SKM-1 treated with dmso at 0.1 percent for 144 hours (cell line): ENCODE results near the gene KCTD1.

Experiments used
- DNase-seq: peaks from one replicate; lab custom pipeline; 2025; ENCODE audit not compliant: unreplicated experiment; lab: John Stamatoyannopoulos, UW

The KCTD1 gene

DNA sequence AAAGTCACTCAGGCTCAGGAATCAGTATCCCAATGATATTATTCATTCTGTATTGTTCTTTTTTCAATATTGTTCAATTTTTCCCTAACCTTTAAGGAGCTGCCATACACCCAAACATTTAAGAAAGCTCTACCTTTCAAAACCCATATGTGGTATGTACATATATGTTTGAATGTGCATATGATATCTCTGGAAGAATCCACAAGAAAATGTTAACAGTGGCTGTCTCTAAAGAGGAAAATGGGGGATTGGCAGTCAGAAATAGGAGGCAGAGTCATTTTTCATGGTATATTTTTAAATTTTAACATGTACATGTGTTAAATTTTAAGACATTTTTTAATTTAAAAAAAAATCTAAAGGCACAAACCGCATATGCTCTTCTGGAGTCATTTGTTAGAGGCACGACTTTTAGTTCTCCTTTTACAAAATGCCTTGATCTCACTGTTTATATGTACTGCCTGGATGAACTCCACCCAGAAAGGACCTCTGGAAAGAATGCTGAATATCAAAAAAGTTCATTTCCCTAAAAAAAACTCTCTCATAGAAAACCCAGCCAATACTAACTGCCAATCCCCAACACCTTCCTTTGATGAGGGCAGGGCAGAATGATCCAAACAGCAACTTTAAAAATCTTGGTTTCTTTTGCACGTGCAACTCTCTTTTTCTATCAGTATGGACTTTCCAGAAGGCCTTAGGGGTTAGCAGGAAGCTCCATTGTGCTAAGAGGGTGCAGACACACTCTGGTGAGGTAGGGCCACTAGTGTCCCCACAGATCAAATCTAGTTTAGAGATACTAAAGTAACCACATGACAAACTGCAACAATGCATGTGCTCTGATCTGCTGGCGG lies 23.6 kb downstream of the KCTD1 start:
- no peak for DNase-seq

DNA sequence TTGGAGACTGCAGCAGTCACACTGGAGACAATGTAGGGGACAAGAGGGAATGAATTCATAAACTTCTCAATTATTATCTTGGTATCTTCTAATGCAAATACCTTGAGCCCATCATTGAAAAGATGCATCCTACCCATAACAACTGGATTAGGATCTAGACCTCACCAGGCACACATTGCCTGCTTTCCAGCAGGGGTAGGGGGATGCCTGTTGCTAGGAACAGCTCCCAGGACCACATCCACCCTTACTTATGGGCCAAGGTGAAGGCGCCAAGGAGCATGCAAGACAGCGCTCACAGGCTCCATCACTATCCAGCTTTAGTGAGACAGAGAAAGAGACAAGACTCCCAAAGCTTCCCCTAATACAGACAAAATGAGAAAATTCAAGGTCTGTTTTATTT lies 24.4 kb downstream of the KCTD1 start:
- DNase-seq, result no peak

DNA sequence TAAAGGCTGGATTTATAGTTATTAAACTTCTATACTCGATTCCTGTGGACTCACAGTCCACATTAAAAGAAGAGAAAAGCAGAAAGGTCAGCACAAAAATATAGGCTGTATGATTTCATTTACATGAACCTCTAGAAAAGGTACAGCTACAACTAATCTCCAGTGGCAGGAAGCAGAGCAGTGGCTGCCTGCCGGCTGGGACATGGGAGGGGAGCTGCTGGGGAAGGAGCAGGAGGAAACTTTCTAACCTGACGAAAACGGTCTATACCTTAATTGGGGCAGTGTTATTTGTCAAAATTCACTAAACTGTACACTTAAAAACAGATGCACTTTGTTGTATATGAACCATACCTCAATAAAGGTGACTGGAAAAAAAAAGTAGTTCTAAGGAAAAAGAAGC lies 26.7 kb downstream of the KCTD1 start:
- DNase-seq, result no peak

DNA sequence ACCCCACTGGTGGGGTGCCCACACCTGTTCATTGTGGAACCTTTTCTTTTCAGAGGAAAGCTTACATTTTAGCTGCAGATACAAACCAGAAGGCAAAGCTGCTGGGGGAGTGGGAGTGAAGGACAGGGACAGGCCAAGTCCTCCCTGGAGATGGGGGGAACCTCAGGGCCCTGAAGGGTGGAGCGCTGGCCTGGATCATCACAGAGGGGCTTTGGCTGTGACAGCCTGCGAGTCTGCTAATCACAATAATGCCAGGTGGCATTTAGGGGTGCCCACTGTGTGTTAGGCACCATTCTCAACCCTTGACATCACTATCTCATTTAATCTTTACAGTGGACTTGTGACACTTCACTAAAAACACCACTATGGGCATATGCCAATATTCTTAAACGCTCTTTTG lies 27.4 kb downstream of the KCTD1 start:
- DNase-seq, result no peak

DNA sequence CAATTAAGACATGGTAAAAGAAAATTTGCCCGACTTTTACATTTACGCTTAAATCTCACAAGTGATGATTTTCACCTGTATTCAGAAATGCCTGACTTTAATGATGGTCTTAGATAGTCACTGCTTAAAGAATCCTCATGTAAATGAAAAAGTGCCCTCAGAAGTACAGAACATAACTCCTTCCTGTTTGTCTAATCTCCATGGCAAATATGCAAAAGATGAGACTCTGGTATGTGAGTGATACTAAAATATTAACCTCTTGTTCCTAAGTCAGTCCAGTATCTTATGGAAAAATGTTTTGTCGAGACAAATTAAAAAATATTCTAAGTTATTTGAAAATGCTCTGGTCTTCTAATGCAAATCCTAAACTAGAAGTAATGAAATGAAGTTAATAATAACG lies 29.2 kb downstream of the KCTD1 start:
- DNase-seq, result no peak

DNA sequence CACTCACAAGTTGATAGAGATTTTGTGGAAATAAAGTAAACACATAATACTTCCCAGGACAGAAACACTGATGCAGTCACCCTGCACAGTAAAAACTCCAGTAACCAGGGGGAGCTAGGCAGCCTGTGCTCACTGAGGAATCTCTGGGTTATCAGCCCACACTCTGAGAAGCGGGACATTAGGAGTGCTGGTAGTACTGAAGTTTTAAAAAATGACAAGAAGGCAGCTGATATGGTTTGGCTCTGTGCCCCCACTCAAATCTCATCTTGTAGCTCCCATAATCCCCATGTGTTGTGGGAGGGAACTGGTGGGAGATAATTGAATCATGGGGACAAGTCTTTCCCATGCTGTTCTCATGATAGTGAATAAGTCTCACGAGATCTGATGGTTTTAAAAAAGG lies 31.4 kb downstream of the KCTD1 start:
- no peak for DNase-seq

DNA sequence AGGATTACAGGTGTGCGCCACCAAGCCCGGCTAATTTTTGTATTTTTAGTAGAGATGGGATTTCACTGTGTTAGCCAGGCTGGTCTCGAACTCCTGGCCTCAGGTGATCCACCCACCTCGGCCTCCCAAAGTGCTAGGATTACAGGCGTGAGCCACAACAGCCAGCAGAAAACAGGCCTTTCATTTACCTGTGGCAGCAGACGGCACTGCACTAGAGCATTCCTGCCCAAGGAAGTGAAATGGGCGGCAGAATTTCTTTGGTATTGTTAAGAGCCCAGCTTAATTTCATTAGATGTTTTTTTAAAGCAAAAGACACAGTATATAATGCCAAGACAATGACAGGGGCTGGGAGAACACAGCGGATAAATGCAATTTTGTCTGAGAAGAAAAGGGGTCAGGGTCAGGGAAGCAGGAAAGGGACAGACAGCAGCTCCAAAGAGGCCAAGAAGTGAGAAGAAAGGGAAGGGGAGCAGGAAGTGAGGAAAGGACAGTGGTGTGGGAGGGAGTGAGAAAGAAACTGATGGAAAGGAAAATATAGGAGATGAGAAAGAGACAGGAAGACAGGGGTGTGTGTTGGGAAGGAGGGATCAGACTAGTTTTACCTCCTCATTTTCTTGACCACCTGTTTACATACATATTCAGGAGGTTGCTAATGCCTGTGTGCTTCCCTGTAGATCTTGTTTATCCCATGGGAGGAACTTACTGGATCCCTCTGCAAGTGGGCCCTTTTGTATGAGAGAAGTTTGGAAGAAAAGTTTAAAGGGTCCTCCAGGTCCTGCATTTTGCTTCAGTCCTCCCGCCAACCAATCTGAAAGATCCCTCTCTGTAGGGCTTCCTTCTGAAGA lies 32.5 kb downstream of the KCTD1 start:
- DNase-seq, result no peak

DNA sequence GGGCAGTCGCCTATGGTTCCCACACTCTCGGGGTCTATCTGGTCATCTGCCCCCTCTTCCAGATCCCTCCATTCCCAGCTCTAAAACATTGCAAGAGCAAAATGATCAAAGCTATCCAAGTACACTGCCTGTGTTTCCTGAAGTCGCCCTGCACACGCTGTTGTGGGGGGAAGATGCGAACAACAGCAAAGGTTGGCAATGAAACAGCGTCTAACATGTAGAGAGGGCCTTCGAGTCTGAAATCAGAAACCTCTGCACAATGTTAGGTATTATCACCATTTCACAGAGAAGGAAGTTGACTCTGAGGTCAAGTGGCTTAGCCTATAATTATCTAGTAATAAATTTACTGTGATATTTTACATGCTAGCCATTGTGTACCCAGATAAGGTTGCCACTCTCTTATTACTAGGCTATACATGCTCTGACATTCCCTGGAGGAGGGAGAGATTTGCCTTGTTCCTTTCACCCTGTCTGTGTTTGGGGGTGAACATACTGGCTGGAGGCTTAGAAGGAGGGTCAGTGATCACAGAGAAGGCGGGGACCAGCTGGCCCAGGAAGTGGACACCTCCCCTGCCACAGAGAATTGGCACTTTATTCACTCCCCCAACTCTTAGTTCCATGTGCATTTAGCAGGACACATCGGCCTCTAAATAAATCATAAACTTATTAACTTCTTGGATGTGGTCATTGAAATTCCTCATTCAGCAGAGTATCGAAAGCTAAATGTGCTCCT lies 36.8 kb downstream of the KCTD1 start:
- DNase-seq, result no peak

DNA sequence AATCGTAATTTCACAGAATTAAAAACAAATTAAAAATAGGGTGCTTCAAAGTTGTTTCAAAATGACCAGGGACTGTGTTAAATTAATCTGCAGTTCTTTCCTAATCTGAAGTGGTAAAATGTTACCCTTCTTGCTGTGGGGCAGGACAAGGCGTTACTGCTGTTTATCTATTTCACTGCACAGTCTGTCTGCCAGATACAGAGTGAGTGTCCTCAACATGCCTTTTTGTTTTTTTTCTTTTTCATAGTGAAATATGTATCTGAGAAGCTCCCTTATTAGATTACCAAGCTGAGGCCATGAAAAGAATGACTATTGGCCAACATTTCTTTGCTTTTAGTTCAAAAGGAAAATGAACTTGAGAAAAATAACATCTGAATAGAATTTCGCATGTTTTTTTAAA lies 38.0 kb downstream of the KCTD1 start:
- no peak for DNase-seq

DNA sequence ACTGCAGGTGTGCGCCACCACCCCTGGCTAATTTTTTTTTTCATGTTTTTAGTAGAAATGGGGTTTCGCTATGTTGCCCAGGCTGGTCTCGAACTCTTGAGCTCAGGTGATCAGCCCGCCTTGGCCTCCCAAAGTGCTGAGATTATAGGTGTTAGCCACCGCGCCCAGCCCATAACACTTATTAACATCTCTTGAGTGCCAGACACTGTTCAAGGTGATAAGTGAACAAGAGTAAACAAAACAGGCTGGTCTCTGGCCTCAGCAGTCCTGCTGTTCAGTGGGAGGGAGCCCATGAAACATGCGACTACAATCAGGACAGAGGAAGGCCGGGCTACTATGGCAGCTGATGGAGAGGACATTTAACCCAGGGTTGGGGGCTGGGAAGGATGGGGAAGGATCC lies 42.3 kb downstream of the KCTD1 start:
- no peak for DNase-seq

DNA sequence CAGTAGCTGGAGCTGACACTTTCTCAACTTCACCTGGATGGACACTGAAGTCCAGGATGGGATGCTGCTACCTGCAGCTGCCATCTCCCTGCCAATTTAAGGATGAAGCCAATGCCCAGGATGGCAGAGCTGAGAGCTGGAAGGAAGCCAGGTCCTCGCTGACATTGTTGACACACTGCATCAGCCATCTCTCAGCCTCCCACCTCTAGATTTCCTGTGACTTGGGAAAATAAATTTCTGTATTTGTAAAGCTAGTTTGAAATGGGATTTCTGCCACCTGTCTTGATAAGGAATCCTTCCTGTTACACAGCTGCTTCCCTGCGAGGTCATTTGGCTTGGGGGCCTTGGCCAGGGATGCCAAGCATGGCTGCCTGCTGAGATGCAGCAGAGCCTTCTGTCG lies 43.5 kb downstream of the KCTD1 start:
- DNase-seq, result no peak

DNA sequence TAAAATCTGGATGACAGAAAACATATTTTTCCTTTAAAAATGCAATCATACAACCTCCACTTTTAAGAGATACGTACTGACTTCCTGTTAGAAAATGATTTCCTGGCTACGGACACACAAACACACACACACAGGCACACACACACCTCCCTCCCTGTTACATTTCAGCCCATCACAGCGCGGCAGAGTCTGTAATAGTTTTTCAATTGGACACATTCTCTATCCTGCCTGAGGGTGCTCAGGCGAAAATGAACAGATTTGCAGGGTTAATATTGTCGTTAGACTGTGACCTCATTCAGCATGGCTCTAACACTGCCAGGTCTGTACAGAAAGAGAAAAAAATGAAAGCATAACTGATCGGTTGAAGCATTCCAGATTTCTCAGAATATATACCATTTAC lies 45.0 kb downstream of the KCTD1 start:
- no peak for DNase-seq

DNA sequence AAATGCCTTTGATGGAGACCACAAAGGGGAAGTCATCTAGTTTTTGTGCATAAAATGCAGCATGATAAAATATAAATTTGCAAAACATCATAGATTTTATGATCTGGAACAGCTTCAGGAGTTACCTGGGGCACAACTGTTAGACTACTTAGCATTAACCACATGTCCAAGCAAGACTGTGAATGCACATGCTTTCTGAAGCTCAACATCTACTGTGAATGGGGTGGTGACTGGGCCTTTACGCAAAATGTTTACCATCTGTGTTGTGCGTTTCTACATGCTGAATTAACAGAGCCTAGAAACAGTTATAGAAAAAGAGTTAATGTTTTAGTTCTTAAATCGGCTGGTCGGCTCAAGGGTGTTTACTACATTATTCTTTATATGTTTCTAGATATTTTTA lies 45.5 kb downstream of the KCTD1 start:
- no peak for DNase-seq

DNA sequence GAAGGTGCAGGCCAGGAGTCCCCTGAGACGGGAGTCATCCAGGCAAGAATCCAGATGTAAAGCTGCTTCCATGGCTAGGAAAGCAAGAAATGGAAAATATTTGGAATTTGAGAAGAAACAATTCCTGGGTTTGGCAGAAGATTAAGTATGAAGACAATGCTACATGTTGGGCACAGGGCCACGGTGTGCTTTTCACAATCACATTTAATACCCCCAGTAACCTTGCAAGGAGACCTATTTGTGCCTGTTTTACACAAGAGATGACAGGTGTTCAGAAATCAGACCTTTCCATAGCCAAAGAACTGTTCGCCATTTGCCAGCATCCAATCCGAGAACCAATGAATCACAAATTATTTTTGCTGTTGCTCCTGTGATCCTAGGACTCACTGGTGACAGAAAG lies 50.5 kb downstream of the KCTD1 start:
- no peak for DNase-seq

DNA sequence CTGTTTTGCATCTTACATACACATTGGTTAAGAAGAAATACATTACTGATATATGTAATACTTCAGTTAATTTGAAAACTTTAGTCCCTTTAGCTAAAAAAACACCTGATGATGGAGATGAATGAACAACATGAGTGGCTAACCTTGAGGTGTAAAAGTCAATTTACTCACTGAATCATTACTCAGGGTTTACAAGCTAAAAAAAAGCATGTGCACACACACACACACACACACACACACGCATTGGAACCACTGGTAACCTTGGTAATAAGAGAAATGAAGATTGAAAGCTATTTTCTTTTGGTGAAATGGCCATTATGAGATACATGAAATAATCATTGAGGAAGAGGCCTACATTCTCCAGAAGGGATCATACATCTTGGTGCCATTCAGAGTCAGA lies 51.8 kb downstream of the KCTD1 start:
- no peak for DNase-seq

DNA sequence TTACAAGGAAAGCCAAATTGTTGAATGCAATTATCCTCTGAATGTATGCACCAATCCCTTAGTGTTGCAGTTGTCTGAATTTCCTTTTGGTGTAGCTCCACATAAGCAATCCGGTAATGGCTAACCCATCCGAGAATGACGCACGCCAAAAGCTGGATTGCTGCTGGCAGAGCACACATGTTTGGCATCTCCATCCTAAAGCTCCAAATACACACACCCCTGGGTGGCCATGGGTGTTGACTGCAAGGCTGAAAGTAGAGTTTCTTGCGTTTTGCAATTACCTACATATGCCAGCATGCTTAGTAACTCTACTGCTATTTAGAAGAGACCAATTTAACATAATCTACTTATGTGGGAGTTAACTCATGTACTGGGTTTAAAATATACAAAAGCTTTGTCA lies 53.1 kb downstream of the KCTD1 start:
- no peak for DNase-seq

DNA sequence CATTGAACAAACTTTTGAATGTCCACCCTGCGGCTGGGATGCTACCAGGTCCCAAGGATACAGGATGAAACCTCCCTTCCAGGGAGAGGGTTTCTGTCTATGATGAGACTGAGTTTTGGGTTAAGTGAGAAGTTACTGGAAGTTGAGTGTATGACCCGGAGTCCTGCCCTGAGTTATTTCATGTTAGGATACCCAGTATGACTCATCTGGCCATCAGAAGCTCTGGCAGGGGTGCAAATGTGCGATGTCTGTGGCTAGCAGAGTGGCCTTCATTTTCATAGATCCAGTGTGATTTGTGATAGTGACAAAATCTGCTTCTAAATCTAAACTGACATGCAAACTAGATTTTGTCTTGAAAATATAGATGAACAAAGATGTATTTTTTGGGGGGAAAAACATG lies 55.3 kb downstream of the KCTD1 start:
- DNase-seq, result no peak

DNA sequence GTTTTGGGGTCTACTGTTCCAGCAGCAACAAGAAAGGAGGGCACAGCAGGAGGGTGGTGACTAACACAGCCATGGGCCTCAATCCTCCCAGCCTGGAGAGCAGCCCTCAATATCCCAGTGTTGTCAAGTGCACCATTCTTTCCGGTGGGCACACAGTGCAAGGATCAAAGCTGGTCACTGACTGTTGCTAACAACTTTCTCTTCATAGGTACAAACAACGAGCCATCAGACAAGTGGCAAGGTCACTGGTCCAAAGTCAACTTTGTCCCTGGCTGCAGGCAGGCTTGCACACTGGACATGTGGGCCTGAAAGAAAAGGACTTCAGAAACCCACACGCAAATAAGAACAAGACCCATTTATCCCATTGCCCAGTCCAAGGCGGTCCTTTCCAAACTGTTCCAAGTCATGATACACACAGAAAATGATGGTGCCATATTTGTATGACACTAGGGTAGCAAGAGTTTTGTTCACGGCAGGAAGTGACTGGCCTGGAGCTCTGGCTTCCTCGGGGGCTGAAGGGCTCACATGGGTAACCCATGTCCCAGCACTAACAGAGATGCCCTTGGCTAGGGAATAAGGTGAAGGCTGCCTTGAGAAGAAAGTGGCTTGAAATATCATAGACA lies 57.0 kb downstream of the KCTD1 start:
- no peak for DNase-seq

DNA sequence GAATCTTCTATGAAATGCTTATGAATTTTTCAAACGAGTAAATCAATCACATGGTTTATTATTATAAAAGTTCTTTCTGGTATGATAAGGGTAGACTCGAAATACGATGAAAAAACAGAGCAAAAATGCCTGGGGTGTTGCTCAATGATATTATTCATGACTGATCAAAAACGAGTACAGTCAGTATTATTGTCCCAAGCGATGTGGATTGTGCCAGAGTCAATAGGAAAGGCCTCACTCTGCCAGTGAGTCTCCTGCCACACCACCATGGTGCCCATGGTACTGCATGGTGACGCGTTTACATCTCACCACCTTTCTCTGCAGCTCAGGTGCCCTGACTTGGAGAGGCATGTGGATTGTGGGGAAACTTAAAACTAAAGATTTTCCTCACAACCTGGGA lies 58.5 kb downstream of the KCTD1 start:
- DNase-seq, result no peak

DNA sequence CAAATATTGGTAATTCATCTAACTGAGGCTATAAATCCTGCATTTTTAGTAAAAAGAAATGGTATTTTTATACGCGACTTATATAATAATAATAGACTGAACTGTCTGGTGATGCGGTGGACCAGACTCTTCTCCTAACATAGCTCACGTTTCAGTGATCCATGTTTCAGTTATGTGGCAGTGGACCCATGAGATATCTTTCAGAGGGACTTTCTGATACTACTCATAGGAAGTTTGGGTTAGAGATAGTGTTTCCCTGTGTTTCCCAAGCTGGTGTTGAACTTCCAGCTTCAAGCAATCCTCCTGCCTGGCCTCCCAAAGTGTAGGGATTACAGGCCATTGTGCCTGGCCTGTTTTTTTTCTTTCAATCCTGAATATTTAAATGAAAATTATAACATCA lies 59.2 kb downstream of the KCTD1 start:
- no peak for DNase-seq

DNA sequence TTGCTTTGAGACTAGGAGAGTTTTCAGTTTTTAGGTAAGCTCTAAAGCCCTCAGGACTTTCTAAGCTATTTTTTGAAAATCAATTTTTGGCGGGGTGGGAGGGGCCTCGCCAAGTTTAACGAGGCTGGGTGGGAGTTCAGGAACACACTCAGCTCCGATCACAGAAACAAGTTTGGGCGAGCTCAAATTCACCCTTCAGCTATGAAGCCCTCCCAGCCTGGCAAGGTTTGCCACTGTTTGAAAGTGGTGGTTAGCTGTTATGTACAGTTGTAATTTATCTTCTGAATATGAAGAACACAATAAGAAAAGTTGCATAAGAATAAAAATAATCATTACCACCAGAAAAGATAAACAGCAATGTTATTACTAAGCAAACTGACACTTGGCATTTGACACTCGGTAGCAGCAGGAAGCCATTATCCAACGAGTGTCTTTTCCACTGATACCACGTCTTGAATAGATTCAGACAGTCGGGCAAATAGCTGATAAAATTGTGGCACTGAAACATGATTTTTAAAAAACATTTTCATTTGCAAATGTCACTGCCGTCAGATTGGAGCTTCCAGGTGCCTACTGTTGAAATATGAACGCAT lies 59.8 kb downstream of the KCTD1 start:
- DNase-seq, result no peak
